NK-92 (cell line): ENCODE results near the gene MAML2.

Source experiments
- DNase-seq: peaks from one replicate; lab custom pipeline; 2025; ENCODE audit not compliant: unreplicated experiment; lab: John Stamatoyannopoulos, UW

The MAML2 gene

GRCh38 chr11:96318850-96319249, 24.1 kb downstream of the MAML2 start:
- no peak for DNase-seq

- no peak for DNase-seq
Observed at GRCh38 chr11:96318399-96318798, 24.6 kb downstream of the MAML2 start.

- DNase-seq = no peak
Observed at GRCh38 chr11:96317985-96318384, 25.0 kb downstream of the MAML2 start.

GRCh38 chr11:96317571-96317970, 25.4 kb downstream of the MAML2 start:
- DNase-seq = no peak

GRCh38 chr11:96316869-96317268, 26.1 kb downstream of the MAML2 start:
- no peak for DNase-seq

GRCh38 chr11:96315476-96315875, 27.5 kb downstream of the MAML2 start:
- no peak for DNase-seq

GRCh38 chr11:96314326-96315020, 28.5 kb downstream of the MAML2 start:
- no peak for DNase-seq

- DNase-seq = no peak
Observed at GRCh38 chr11:96313163-96313562, 29.8 kb downstream of the MAML2 start.

- DNase-seq = no peak
Observed at GRCh38 chr11:96311120-96311568, 31.9 kb downstream of the MAML2 start.

- no peak for DNase-seq
Observed at GRCh38 chr11:96310236-96310635, 32.8 kb downstream of the MAML2 start.

- DNase-seq = no peak
Observed at GRCh38 chr11:96309643-96310017, 33.4 kb downstream of the MAML2 start.

GRCh38 chr11:96309016-96309642, 33.9 kb downstream of the MAML2 start:
- DNase-seq = no peak

GRCh38 chr11:96307776-96308140, 35.2 kb downstream of the MAML2 start:
- no peak for DNase-seq

- no peak for DNase-seq
Observed at GRCh38 chr11:96306933-96307775, 35.8 kb downstream of the MAML2 start.

- no peak for DNase-seq
Observed at GRCh38 chr11:96306600-96306932, 36.4 kb downstream of the MAML2 start.

GRCh38 chr11:96306071-96306470, 36.9 kb downstream of the MAML2 start:
- DNase-seq = no peak

- DNase-seq = no peak
Observed at GRCh38 chr11:96303980-96304379, 39.0 kb downstream of the MAML2 start.

GRCh38 chr11:96303064-96303463, 39.9 kb downstream of the MAML2 start:
- no peak for DNase-seq

GRCh38 chr11:96301818-96302217, 41.2 kb downstream of the MAML2 start:
- no peak for DNase-seq

- no peak for DNase-seq
Observed at GRCh38 chr11:96299155-96299888, 43.7 kb downstream of the MAML2 start.

- DNase-seq = no peak
Observed at GRCh38 chr11:96295369-96295768, 47.6 kb downstream of the MAML2 start.
